Fibroblast of villous mesenchyme (primary cell): ENCODE data around the gene P2RY6. TPM values are rescaled to one million over a fixed set of nuclear protein-coding genes. Genes with fewer than 3 reads are reported as not detected.
"Not testable (repeated sequence)": the region's sequence is repeated elsewhere in the genome, so short reads cannot be mapped to it uniquely, and the experiment has no call there.

ENCODE experiments used
- DNase-seq: peaks from one replicate; pipeline ENCODE4 v3.0.0-alpha.2; 2010; ENCODE audit warnings: low read depth
- H3K4me3 ChIP-seq: 2 replicates; pipeline ENCODE4 v1.5.1; 2011; ENCODE audit warnings: low read depth, mild to moderate bottlenecking, low read length
- total RNA-seq: library from RNA; depleted of rRNA; stranded (reverse); fragments of >200 nt; gene quantifications from 2 replicates; pipeline ENCODE4 v1.2.3, GENCODE V29; 2012
- TF ChIP-seq, protein P1 (sequence below): IDR thresholded peaks from 2 replicates; pipeline ENCODE4 v1.5.1; 2012; ENCODE audit warnings: low read depth, mild to moderate bottlenecking, low read length; ENCODE audit not compliant: insufficient read depth

Gene P2RY6
- total RNA-seq, 1 donor = not detected

GRCh38 chr11:73267906-73268540 lies 4.1 kb upstream of the P2RY6 start:
- no peak overlapping the region for H3K4me3 ChIP-seq
- DNase-seq = no peak
- TF ChIP-seq, protein P1, sequence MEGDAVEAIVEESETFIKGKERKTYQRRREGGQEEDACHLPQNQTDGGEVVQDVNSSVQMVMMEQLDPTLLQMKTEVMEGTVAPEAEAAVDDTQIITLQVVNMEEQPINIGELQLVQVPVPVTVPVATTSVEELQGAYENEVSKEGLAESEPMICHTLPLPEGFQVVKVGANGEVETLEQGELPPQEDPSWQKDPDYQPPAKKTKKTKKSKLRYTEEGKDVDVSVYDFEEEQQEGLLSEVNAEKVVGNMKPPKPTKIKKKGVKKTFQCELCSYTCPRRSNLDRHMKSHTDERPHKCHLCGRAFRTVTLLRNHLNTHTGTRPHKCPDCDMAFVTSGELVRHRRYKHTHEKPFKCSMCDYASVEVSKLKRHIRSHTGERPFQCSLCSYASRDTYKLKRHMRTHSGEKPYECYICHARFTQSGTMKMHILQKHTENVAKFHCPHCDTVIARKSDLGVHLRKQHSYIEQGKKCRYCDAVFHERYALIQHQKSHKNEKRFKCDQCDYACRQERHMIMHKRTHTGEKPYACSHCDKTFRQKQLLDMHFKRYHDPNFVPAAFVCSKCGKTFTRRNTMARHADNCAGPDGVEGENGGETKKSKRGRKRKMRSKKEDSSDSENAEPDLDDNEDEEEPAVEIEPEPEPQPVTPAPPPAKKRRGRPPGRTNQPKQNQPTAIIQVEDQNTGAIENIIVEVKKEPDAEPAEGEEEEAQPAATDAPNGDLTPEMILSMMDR = no peak

DNA sequence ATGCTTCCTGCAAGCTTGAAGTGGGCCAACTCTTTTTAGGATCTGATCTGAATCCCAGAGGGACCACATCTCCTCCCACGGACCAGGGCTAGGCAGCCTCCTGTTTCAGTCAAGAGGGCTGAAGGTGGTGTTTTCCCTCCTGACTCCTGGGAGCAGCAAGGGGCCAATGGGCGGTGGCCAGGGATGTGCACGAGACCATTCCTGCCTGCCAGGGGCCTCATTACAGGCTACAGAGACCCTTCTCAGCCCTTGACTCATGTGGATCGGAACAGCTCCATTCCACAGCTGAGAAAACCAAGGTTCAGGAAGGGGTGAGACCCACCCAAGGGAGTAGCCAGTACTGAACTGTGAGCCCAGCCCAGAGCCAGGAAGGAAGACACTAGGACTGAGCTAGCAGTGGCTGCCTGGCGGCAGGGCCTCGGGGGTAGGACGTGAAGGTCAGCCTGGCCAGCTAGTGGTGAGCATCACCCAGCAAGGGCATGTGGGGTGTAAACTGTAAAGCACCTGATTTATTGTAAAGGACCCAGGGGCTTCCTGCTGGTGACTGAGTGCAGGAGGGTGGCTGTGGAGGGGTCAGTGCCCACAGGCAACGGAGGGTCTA lies 3.4 kb upstream of the P2RY6 start:
- TF ChIP-seq, protein P1 = no peak
- no peak overlapping the region for H3K4me3 ChIP-seq
- no peak for DNase-seq

DNA sequence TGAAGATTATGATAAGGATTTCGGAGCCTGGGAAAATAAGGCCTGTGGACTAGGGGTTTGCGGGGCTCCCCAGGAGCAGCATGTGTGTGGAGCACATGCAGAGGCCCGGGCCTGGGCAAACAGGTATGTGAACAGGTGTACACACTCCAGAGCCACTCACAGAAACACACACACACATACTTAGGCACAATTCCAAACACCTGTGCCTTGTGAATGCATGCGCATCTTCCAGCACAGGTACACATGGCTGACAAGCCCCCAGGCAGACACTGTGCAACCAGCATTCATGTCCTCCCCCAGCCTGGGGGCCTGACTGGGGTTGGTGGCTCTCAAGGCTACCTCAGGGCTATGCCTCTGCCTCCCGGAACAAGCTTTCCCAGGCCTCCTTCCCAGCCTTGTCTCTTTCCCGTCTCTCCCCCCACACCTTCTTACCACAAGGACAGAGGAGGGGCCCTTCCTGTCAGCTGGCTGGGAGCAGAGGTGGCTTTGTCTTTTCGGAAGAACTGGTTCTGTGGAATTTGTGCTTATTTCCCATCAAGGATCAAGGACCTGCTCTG lies 2.6 kb upstream of the P2RY6 start:
- TF ChIP-seq, protein P1 = no peak
- no peak overlapping the region for H3K4me3 ChIP-seq
- DNase-seq = no peak

GRCh38 chr11:73270016-73270854 lies 1.9 kb upstream of the P2RY6 start:
- no peak overlapping the region for H3K4me3 ChIP-seq
- no peak for DNase-seq
- TF ChIP-seq, protein P1 = no peak

GRCh38 chr11:73270855-73271477 lies 1.2 kb upstream of the P2RY6 start:
- H3K4me3 ChIP-seq = no peak overlapping the region
- DNase-seq = no peak
- TF ChIP-seq, protein P1 = no peak

- DNase-seq = peak; percentile 36
- not testable (repeated sequence) for H3K4me3 ChIP-seq
Measured at GRCh38 chr11:73271478-73271865, 666 bp upstream of the P2RY6 start.

DNA sequence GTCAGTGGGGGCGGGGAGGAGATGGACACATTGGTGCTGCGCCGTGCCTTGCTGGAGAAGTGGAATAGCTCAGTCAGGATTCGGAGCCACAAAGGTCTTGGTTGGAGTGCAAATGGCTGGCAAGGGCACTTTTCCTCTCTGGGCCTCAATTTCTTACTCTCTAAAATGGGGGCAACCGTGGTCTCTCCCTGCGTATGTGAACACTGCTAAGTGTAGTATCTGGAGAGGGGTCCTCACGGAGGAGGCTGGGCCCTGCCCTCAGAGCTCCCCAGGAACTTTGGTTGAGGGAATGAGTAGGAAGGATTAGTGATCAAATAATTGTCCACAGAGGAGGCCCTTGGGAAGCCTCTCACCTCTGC lies 521 bp downstream of the P2RY6 start:
- H3K4me3 ChIP-seq = no peak overlapping the region
- TF ChIP-seq, protein P1 = no peak
- no peak for DNase-seq
